ENCODE measurements around the gene SPATS1.

Gene SPATS1

DNA sequence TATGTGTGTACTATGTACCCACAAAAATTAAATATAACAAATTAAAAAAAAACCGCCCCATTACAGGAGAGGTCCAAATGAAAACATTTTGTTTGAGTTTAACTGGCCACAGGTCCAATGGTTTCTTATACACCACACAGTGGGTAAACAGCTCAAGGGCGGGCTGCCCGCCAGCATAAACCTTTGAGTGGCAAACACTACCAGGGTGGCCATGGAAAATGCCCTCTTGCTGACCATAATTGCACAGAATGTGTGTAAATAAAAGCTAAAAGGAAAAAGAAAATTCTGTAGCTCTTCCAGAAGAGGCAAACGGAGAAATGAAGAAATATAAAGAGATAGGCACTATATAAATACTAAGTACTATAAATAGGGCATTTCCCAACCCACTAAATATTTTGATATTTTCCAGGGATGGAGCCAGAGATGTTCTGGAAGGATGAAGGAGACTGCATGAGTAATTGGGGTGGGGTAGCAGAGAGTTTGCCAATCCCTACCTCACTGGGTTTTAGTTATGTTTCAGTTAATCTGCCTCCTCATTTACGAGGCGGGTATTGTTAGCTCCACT lies 44.0 kb downstream of the SPATS1 start:
- TF ChIP-seq POLR2AphosphoS5 (IDR thresholded peaks at IDR 0.05; ENCODE audit: low read depth) = no peak
- no peak for TF ChIP-seq GABPA (IDR thresholded peaks at IDR 0.05; ENCODE audit: low read depth)
- TF ChIP-seq, protein P1, sequence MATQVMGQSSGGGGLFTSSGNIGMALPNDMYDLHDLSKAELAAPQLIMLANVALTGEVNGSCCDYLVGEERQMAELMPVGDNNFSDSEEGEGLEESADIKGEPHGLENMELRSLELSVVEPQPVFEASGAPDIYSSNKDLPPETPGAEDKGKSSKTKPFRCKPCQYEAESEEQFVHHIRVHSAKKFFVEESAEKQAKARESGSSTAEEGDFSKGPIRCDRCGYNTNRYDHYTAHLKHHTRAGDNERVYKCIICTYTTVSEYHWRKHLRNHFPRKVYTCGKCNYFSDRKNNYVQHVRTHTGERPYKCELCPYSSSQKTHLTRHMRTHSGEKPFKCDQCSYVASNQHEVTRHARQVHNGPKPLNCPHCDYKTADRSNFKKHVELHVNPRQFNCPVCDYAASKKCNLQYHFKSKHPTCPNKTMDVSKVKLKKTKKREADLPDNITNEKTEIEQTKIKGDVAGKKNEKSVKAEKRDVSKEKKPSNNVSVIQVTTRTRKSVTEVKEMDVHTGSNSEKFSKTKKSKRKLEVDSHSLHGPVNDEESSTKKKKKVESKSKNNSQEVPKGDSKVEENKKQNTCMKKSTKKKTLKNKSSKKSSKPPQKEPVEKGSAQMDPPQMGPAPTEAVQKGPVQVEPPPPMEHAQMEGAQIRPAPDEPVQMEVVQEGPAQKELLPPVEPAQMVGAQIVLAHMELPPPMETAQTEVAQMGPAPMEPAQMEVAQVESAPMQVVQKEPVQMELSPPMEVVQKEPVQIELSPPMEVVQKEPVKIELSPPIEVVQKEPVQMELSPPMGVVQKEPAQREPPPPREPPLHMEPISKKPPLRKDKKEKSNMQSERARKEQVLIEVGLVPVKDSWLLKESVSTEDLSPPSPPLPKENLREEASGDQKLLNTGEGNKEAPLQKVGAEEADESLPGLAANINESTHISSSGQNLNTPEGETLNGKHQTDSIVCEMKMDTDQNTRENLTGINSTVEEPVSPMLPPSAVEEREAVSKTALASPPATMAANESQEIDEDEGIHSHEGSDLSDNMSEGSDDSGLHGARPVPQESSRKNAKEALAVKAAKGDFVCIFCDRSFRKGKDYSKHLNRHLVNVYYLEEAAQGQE (IDR thresholded peaks at IDR 0.05; ENCODE audit: insufficient replicate concordance, low read depth) = no peak
- no peak for TF ChIP-seq SPI1 (IDR thresholded peaks at IDR 0.05; ENCODE audit: borderline replicate concordance, low read depth)
- TF ChIP-seq, protein P2, sequence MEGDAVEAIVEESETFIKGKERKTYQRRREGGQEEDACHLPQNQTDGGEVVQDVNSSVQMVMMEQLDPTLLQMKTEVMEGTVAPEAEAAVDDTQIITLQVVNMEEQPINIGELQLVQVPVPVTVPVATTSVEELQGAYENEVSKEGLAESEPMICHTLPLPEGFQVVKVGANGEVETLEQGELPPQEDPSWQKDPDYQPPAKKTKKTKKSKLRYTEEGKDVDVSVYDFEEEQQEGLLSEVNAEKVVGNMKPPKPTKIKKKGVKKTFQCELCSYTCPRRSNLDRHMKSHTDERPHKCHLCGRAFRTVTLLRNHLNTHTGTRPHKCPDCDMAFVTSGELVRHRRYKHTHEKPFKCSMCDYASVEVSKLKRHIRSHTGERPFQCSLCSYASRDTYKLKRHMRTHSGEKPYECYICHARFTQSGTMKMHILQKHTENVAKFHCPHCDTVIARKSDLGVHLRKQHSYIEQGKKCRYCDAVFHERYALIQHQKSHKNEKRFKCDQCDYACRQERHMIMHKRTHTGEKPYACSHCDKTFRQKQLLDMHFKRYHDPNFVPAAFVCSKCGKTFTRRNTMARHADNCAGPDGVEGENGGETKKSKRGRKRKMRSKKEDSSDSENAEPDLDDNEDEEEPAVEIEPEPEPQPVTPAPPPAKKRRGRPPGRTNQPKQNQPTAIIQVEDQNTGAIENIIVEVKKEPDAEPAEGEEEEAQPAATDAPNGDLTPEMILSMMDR (IDR thresholded peaks at IDR 0.05; ENCODE audit: insufficient read depth, low read length) = no peak
- Histone ChIP-seq H3K4me3 (replicated peaks; ENCODE audit: insufficient read depth, low read length) (peak overlapping the region; percentile 89), H3K27ac (replicated peaks) (no peak overlapping the region), H3K27me3 (ENCODE audit: insufficient read depth, poor library complexity, severe bottlenecking) (no peaks in the 10 kb centered on the region)
- DNase-seq (ENCODE audit: low read depth in 1 of 2, low spot score in 1 of 2) = no peak

DNA sequence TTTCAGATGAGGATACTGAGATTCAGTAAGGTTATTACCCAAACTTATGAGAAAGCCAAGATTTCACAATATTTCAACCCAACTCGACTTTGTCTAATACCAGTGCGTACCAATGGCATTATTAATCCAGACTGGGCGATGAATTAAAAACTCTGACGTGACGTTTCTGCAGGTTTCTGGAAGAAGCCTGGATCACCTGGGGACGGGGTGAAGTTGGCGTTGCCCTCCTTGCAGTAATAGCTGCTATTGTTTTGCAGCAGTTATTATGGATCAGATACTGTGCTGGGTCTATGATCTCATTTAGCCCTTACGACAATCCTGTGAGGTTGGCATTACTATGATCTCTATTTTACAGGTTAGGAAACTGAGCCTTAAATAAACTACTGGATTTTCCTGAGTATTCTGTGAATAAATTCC lies 44.5 kb downstream of the SPATS1 start:
- Histone ChIP-seq H3K27ac (replicated peaks) (peak overlapping the region; percentile 97), H3K27me3 (ENCODE audit: insufficient read depth, poor library complexity, severe bottlenecking) (no peaks in the 10 kb centered on the region), H3K4me3 (replicated peaks; ENCODE audit: insufficient read depth, low read length) (peak overlapping the region; percentile 89)
- TF ChIP-seq, protein P1 (IDR thresholded peaks at IDR 0.05; ENCODE audit: insufficient replicate concordance, low read depth) = no peak
- TF ChIP-seq, protein P2 (IDR thresholded peaks at IDR 0.05; ENCODE audit: insufficient read depth, low read length) = no peak
- TF ChIP-seq GABPA (IDR thresholded peaks at IDR 0.05; ENCODE audit: low read depth) (no peak), POLR2AphosphoS5 (IDR thresholded peaks at IDR 0.05; ENCODE audit: low read depth) (no peak), SPI1 (IDR thresholded peaks at IDR 0.05; ENCODE audit: borderline replicate concordance, low read depth) (no peak)
- DNase-seq (ENCODE audit: low read depth in 1 of 2, low spot score in 1 of 2) = no peak

DNA sequence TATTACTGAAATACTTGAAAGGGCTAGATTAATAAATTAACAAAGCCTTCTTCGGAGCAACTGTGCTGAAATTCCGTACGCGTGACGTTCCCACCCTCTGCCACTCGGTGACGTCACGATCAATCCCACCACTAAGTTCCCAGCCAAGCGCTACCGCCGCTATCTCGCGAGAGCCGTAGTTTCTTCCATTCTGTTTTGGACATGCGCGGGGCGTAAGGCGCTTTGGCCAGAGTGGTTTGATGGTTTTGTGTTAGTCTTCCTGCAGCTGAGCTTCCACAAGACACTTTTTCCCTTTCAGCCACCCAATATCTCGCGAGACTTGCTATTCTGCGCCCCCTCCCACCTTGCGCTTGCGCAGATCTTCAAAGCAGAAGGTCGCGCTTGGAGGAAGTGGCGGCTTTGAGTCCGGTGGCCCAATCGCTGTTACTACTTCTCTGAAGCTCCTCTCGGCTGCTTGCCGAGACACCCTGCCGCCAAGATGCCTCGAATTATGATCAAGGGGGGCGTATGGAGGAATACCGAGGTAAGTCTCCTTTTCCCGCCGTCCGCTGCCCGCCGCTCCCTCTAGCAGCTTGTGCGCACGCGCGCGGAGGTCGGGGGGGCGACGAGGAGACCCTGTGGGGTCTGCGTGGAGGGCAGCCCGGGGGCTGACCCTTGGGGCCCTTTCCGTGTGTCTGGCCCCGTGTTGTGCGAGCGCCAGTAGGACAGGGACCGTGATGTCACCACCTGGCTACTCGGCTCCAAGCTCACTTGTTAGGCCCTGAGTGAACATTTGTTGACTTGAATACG lies 45.1 kb downstream of the SPATS1 start, which contains the start of gene CDC5L:
Gene CDC5L, plus strand, starts transcription at position 361 of the 789 bp plus-strand sequence. Its CDS starts 118 bp downstream, at position 479.
- TF ChIP-seq, protein P1 (IDR thresholded peaks at IDR 0.05; ENCODE audit: insufficient replicate concordance, low read depth) = peak; percentile 44
- TF ChIP-seq, protein P2 (IDR thresholded peaks at IDR 0.05; ENCODE audit: insufficient read depth, low read length) = no peak
- TF ChIP-seq GABPA (IDR thresholded peaks at IDR 0.05; ENCODE audit: low read depth) (no peak), SPI1 (IDR thresholded peaks at IDR 0.05; ENCODE audit: borderline replicate concordance, low read depth) (peak; percentile 83; the same call in 1 of the 2 replicates), POLR2AphosphoS5 (IDR thresholded peaks at IDR 0.05; ENCODE audit: low read depth) (peak; percentile 96)
- H3K4me3 ChIP-seq (replicated peaks; ENCODE audit: insufficient read depth, low read length) = peak within 1 kb of the TSS; percentile 89
- H3K27me3 ChIP-seq (ENCODE audit: insufficient read depth, poor library complexity, severe bottlenecking) = no peaks in the 10 kb centered on the region
- H3K27ac ChIP-seq (replicated peaks) = peak within 1 kb of the TSS; percentile 97
- peak; percentile 99 for DNase-seq (ENCODE audit: low read depth in 1 of 2, low spot score in 1 of 2)
